ENCODE results near the gene GATA5. TPM values are rescaled to one million over a fixed set of nuclear protein-coding genes. Genes with fewer than 3 reads are reported as not detected.

Gene GATA5
- not detected in 2 replicates for total RNA-seq

- DNase-seq (ENCODE audit: low read depth in 2 of 2): no peak
Observed at GRCh38 chr20:62475772-62476055, at the start of gene GATA5. TSS of gene GATA5 (minus strand) at chr20:62475995. CDS start at chr20:62475521, 474 bp downstream.

- no peak for DNase-seq (ENCODE audit: low read depth in 2 of 2)
Observed at GRCh38 chr20:62525014-62525413, 49.2 kb upstream of the GATA5 start.

GRCh38 chr20:62524505-62524911 is 48.7 kb upstream of the GATA5 start:
- DNase-seq (ENCODE audit: low read depth in 2 of 2): no peak

- no peak for DNase-seq (ENCODE audit: low read depth in 2 of 2)
Observed at GRCh38 chr20:62523473-62524203, 47.8 kb upstream of the GATA5 start.

- DNase-seq (ENCODE audit: low read depth in 2 of 2): no peak
Observed at GRCh38 chr20:62522748-62523396, 47.1 kb upstream of the GATA5 start.

GRCh38 chr20:62519826-62520225 is 44.0 kb upstream of the GATA5 start:
- DNase-seq (ENCODE audit: low read depth in 2 of 2): no peak

GRCh38 chr20:62518911-62519310 is 43.1 kb upstream of the GATA5 start:
- no peak for DNase-seq (ENCODE audit: low read depth in 2 of 2)

- DNase-seq (ENCODE audit: low read depth in 2 of 2): no peak
Observed at GRCh38 chr20:62517901-62518610, 42.3 kb upstream of the GATA5 start.

- DNase-seq (ENCODE audit: low read depth in 2 of 2): no peak
Observed at GRCh38 chr20:62517168-62517567, 41.4 kb upstream of the GATA5 start.

- DNase-seq (ENCODE audit: low read depth in 2 of 2): peak in 1 of 2 donors; percentile 33
Observed at GRCh38 chr20:62516338-62516737, 40.5 kb upstream of the GATA5 start.

GRCh38 chr20:62515826-62516225 is 40.0 kb upstream of the GATA5 start:
- DNase-seq (ENCODE audit: low read depth in 2 of 2): no peak

GRCh38 chr20:62515280-62515679 is 39.5 kb upstream of the GATA5 start:
- no peak for DNase-seq (ENCODE audit: low read depth in 2 of 2)

- DNase-seq (ENCODE audit: low read depth in 2 of 2): no peak
Observed at GRCh38 chr20:62513991-62514390, 38.2 kb upstream of the GATA5 start.

GRCh38 chr20:62511915-62512610 is 36.3 kb upstream of the GATA5 start:
- DNase-seq (ENCODE audit: low read depth in 2 of 2): no peak

GRCh38 chr20:62511300-62511914 is 35.6 kb upstream of the GATA5 start:
- DNase-seq (ENCODE audit: low read depth in 2 of 2): no peak

- no peak for DNase-seq (ENCODE audit: low read depth in 2 of 2)
Observed at GRCh38 chr20:62508641-62509051, 32.9 kb upstream of the GATA5 start.

- no peak for DNase-seq (ENCODE audit: low read depth in 2 of 2)
Observed at GRCh38 chr20:62507991-62508640, 32.3 kb upstream of the GATA5 start.

- no peak for DNase-seq (ENCODE audit: low read depth in 2 of 2)
Observed at GRCh38 chr20:62507323-62507722, 31.5 kb upstream of the GATA5 start.

- no peak for DNase-seq (ENCODE audit: low read depth in 2 of 2)
Observed at GRCh38 chr20:62506791-62507190, 31.0 kb upstream of the GATA5 start.

- DNase-seq (ENCODE audit: low read depth in 2 of 2): no peak
Observed at GRCh38 chr20:62506087-62506486, 30.3 kb upstream of the GATA5 start.

All from lung microvascular endothelial cell (primary cell).